ENCODE measurements around the gene TRPV4. TPM values are rescaled to one million over a fixed set of nuclear protein-coding genes. Genes with fewer than 3 reads are reported as not detected.

TRPV4 gene
- total and polyA plus RNA-seq, 2 experiments from 2014 or later, result 0.66 to 1.1 TPM

DNA sequence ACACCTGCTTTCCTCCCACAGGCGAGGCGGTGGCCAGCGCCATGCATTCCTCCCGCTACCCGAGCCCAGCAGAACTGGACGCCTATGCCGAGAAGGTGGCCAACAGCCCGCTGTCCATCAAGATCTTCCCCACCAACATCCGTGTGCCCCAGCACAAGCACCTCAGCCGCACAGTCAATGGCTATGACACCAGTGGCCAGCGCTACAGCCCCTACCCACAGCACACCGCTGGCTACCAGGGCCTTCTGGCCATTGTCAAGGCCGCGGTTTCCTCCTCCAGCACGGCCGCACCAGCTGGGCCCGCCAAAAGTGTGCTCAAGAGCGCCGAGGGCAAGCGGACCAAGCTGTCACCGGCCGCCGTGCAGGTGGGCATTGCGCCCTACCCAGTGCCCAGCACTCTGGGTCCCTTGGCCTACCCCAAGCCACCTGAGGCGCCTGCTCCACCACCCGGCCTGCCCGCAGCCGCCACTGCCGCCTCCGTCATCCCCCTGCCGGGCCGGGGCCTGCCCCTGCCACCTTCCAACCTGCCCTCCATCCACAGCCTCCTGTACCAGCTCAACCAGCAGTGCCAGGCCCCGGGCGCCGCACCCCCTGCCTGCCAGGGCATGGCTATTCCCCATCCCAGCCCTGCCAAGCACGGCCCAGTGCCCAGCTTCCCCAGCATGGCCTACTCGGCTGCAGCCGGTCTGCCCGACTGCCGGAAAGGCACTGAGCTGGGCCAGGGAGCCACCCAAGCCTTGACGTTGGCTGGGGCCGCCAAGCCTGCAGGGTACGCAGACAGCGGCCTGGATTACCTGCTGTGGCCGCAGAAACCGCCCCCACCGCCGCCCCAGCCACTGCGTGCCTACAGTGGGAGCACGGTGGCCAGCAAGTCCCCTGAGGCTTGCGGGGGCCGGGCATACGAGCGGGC lies 65.0 kb downstream of the TRPV4 start (continued):
- TF ChIP-seq, protein P1, sequence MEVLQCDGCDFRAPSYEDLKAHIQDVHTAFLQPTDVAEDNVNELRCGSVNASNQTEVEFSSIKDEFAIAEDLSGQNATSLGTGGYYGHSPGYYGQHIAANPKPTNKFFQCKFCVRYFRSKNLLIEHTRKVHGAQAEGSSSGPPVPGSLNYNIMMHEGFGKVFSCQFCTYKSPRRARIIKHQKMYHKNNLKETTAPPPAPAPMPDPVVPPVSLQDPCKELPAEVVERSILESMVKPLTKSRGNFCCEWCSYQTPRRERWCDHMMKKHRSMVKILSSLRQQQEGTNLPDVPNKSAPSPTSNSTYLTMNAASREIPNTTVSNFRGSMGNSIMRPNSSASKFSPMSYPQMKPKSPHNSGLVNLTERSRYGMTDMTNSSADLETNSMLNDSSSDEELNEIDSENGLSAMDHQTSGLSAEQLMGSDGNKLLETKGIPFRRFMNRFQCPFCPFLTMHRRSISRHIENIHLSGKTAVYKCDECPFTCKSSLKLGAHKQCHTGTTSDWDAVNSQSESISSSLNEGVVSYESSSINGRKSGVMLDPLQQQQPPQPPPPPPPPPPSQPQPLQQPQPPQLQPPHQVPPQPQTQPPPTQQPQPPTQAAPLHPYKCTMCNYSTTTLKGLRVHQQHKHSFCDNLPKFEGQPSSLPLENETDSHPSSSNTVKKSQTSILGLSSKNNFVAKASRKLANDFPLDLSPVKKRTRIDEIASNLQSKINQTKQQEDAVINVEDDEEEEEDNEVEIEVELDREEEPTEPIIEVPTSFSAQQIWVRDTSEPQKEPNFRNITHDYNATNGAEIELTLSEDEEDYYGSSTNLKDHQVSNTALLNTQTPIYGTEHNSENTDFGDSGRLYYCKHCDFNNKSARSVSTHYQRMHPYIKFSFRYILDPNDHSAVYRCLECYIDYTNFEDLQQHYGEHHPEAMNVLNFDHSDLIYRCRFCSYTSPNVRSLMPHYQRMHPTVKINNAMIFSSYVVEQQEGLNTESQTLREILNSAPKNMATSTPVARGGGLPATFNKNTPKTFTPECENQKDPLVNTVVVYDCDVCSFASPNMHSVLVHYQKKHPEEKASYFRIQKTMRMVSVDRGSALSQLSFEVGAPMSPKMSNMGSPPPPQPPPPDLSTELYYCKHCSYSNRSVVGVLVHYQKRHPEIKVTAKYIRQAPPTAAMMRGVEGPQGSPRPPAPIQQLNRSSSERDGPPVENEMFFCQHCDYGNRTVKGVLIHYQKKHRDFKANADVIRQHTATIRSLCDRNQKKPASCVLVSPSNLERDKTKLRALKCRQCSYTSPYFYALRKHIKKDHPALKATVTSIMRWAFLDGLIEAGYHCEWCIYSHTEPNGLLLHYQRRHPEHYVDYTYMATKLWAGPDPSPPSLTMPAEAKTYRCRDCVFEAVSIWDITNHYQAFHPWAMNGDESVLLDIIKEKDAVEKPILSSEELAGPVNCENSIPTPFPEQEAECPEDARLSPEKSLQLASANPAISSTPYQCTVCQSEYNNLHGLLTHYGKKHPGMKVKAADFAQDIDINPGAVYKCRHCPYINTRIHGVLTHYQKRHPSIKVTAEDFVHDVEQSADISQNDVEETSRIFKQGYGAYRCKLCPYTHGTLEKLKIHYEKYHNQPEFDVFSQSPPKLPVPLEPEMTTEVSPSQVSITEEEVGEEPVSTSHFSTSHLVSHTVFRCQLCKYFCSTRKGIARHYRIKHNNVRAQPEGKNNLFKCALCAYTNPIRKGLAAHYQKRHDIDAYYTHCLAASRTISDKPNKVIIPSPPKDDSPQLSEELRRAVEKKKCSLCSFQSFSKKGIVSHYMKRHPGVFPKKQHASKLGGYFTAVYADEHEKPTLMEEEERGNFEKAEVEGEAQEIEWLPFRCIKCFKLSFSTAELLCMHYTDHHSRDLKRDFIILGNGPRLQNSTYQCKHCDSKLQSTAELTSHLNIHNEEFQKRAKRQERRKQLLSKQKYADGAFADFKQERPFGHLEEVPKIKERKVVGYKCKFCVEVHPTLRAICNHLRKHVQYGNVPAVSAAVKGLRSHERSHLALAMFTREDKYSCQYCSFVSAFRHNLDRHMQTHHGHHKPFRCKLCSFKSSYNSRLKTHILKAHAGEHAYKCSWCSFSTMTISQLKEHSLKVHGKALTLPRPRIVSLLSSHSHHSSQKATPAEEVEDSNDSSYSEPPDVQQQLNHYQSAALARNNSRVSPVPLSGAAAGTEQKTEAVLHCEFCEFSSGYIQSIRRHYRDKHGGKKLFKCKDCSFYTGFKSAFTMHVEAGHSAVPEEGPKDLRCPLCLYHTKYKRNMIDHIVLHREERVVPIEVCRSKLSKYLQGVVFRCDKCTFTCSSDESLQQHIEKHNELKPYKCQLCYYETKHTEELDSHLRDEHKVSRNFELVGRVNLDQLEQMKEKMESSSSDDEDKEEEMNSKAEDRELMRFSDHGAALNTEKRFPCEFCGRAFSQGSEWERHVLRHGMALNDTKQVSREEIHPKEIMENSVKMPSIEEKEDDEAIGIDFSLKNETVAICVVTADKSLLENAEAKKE (CRISPR knock-in tag; IDR thresholded peaks at IDR 0.05), result no peak

DNA sequence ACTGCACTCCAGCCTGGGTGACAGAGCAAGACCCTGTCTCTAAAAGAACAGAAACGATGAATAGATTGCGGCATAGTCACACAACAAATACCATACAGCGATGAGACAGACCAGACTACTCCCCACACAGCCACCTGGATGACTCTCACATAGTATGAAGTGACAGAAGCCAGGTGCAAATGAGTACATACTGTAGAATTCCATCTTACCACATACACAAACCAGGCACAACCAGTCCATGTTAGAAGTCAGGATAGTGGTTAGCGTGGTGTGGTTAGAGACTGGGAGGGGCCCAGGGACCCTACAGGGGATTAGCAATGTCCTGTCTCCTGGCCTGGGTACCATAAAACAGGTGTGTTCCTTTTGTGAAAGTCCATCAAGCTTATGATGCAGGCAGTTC lies 65.7 kb downstream of the TRPV4 start:
- H3K27ac ChIP-seq (ENCODE audit: low read depth), result no peak overlapping the region
- H3F3A ChIP-seq (replicated peaks; ENCODE audit: low read depth), result no peaks in the 10 kb centered on the region
- Mint-ChIP-seq H3K4me3 (no peak overlapping the region), H3K9me3 (no peaks in the 10 kb centered on the region; the same call in 2 of the 3 replicates), H3K27me3 (ENCODE audit: insufficient read depth, low read depth, poor library complexity) (peaks cover 3% of the 10 kb centered on the region), H3K36me3 (ENCODE audit: low read depth) (no peaks in the 10 kb centered on the region; the same call in 2 of the 3 replicates), H3K4me1 (peaks cover 10% of the 10 kb centered on the region), H3K27ac (no peak overlapping the region)
- DNase-seq (ENCODE audit: low spot score) (no peak), ATAC-seq (no peak)
- TF ChIP-seq EZH2phosphoT487 (IDR thresholded peaks at IDR 0.05; ENCODE audit: unreplicated experiment), result no peak
- TF ChIP-seq, protein P2, sequence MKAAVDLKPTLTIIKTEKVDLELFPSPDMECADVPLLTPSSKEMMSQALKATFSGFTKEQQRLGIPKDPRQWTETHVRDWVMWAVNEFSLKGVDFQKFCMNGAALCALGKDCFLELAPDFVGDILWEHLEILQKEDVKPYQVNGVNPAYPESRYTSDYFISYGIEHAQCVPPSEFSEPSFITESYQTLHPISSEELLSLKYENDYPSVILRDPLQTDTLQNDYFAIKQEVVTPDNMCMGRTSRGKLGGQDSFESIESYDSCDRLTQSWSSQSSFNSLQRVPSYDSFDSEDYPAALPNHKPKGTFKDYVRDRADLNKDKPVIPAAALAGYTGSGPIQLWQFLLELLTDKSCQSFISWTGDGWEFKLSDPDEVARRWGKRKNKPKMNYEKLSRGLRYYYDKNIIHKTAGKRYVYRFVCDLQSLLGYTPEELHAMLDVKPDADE (IDR thresholded peaks at IDR 0.05), result no peak
- no peak for TF ChIP-seq ZNF331 (CRISPR knock-in tag; IDR thresholded peaks at IDR 0.05; ENCODE audit: low read depth)
- no peak for TF ChIP-seq ZNF114 (CRISPR knock-in tag; IDR thresholded peaks at IDR 0.05)
- no peak for TF ChIP-seq CREB1 (CRISPR knock-in tag; IDR thresholded peaks at IDR 0.05; ENCODE audit: low read depth)
- TF ChIP-seq POLR2AphosphoS5 (IDR thresholded peaks at IDR 0.05; ENCODE audit: low read depth), result no peak
- H3K4me2 ChIP-seq, result no peak overlapping the region
- H3K4me1 ChIP-seq (ENCODE audit: insufficient read depth), result no peaks in the 10 kb centered on the region
- no peaks in the 10 kb centered on the region for H3K36me3 ChIP-seq (ENCODE audit: insufficient read depth)
- no peak overlapping the region for H3K4me3 ChIP-seq
- no peaks in the 10 kb centered on the region for H3K27me3 ChIP-seq (ENCODE audit: insufficient read depth)
- no peak overlapping the region for H2AFZ ChIP-seq
- H3K79me2 ChIP-seq (replicated peaks; ENCODE audit: insufficient read depth), result no peaks in the 10 kb centered on the region
- H3K9me2 ChIP-seq (ENCODE audit: insufficient read depth), result no peaks in the 10 kb centered on the region
- H4K20me1 ChIP-seq (replicated peaks; ENCODE audit: insufficient read depth), result no peaks in the 10 kb centered on the region

All from GM23338 (cell line).